Neural progenitor cell (in vitro differentiated cells): ENCODE data around the gene TTYH3.

Experiments used
- EZH2 ChIP-seq: fragments of 200-600 bp; sonication (generic); IDR thresholded peaks from 2 replicates; pipeline ENCODE4 v1.6.1; 2017; ENCODE audit warnings: antibody characterized with exemption, mild to moderate bottlenecking, moderate library complexity
- TF ChIP-seq, protein P1 (sequence below): fragments of 200-600 bp; sonication (generic); IDR thresholded peaks from 2 replicates; pipeline ENCODE4 v1.5.1; 2017; ENCODE audit warnings: antibody characterized with exemption, mild to moderate bottlenecking

DNA sequence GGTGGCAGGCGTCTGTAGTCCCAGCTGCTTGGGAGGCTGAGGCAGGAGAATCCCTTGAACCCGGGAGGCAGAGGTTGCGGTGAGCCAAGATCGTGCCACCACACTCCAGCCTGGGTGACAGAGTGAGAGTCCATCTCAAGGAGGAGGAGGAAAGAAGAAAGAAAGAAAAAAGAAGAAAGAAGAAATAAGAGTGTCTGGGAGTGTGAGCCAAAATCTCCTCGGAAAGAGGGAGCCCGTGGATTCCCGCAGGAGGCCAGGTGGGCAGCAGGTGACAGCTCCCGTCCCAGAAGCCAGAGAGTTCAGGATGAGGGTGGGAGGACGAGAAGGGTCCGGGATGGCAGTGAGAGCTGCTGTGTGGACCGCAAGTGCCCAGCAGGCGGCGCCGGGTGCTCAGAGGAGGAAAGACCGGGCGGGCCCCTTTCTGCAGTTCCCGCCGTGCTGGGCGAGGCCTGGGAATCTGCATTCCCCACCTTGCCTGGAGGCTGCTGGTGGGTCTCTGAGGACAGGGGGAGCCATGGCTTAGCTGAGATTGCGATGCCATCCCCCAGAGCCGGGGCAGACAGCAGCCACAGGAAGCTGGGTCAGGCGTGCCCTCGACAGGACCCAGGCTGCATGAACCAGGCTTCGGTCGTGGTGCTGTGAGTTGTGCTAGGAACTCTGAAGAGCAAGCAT, 39.1 kb downstream of the TTYH3 start:
- TF ChIP-seq, protein P1, sequence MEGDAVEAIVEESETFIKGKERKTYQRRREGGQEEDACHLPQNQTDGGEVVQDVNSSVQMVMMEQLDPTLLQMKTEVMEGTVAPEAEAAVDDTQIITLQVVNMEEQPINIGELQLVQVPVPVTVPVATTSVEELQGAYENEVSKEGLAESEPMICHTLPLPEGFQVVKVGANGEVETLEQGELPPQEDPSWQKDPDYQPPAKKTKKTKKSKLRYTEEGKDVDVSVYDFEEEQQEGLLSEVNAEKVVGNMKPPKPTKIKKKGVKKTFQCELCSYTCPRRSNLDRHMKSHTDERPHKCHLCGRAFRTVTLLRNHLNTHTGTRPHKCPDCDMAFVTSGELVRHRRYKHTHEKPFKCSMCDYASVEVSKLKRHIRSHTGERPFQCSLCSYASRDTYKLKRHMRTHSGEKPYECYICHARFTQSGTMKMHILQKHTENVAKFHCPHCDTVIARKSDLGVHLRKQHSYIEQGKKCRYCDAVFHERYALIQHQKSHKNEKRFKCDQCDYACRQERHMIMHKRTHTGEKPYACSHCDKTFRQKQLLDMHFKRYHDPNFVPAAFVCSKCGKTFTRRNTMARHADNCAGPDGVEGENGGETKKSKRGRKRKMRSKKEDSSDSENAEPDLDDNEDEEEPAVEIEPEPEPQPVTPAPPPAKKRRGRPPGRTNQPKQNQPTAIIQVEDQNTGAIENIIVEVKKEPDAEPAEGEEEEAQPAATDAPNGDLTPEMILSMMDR, result peak; percentile 78
- TF ChIP-seq EZH2, result no peak
